HG03521 (cell line): Measurements from ENCODE around the gene TMTC4.
"Not testable (repeated sequence)": the region's sequence is repeated elsewhere in the genome, so short reads cannot be mapped to it uniquely, and the experiment has no call there.

ENCODE experiments used
- ATAC-seq: cut with Tn5 transposase; IDR thresholded peaks from one replicate; pipeline ENCODE4 v1.9.1; 2021; ENCODE audit warnings: mild to moderate bottlenecking, moderate library complexity; ENCODE audit not compliant: unreplicated experiment

TMTC4 gene

DNA sequence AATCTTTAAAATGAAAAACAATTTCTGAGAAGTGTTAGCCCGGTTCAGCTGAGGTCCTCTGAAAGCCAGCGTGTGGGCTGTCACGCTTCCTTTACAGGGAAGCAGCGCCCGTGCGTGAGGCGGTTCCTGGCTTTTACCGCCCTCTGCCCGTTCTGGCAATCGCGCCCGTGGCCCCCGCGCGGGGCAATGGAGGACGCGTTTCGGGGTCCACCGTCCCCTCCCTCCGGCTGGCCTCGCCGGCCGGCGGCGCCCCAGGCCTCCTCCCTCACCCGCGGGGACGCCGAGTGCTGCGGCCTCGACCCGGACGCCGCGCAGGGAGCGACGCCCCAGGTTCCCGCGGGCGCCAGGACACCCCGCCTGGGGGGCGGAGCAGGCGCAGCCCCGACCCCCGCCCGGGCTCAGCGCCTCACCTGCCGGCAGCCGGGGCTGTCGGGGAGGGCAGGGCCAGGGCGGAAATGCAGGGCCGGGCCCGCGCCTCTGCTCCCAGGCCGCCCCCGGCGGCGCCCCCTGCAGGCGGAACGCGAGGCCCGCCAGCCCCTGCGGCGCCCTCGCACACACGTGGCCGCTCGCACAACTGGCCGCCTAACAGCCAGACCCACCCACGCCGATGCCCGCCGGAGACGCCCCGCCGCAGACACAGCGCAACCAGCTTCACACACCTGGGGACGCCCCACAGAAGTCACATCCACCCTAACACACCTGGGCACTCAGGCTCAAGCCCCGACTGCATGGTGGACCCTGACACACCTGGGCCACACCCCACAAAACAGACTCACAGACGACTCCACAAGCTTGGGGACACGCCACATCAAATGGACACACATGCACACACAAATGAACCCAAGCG is 86.0 kb downstream of the TMTC4 start, which contains the start of gene GGACT:
TSS of gene GGACT (minus strand) at position 459 of the 847 bp plus-strand sequence. CDS start 56,198 bp downstream, outside the sequence.
- ATAC-seq, result peak; percentile 98

DNA sequence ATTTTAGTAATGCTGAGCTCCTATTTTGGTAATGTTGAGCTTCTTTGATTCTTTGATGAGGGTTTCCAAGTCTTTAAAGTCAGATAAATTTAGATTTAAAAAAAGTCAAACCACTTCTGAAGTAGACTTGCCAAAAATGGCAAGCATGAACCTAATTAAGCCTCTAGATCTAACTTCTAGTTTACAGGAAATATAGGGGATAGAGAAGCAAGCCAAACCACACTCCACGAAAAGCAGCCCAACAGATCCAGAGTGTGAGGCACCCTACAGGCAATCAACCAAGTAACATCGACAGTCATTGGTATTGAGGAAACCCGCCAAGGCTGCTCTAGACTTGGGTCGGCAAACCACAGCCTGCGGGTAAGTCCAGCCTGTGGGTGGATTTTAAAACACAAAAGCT is 89.7 kb downstream of the TMTC4 start:
- no peak for ATAC-seq

DNA sequence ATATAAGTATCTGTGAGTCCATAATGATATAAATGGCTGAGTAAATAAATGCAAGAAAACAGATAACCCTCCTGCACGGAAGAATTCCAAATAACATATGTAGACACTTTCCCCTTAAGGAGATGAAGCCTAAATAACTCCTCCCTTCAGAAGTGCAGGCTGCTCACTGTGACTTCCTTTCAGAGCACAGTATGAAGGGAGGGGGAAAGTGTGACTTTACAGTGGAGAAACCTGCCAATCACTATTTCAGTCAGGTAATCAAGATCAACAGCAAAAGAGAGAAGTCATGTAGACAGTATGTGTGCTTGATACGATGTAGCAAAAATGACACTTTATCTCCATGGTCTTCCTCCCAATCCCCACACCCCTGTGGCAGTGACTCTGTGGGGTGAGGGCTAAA is 93.1 kb downstream of the TMTC4 start:
- ATAC-seq, result no peak

DNA sequence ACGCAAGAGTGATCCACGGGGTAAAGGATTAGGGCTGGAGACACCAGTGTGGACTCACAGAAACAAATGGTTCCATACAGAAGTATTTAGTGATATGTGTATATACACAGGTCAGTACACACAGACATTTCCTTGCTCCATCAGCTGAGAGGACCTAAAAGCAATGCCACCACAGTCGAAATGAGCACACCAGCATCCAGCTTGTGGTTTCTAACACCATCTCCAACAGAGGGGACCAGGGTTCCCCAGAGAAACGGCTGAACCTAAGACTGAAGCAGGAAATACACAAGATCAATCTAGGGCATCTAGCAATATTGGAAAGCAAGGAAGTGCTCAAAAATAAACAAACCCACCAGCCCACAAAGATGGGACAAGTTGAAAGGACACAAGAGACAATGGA is 93.6 kb downstream of the TMTC4 start:
- ATAC-seq, result no peak

DNA sequence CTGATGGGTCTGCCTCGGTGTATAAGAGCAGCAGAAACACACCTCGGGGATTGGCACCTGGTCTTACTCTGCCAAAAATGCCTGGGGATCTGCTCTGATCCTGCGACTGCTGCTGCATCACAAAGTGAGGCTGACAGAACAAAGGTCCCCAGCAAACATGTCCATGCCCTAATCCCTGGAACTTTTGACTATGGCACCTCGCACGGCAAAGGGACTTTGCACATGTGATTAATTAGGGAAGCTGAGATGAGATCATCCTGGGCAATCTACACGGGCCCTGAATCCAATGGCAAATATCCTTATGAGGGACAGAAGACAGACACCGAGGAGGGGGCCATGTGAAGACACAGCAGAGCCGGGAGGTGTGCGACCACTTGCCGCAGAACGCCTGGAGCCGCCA is 94.5 kb downstream of the TMTC4 start:
- no peak for ATAC-seq

DNA sequence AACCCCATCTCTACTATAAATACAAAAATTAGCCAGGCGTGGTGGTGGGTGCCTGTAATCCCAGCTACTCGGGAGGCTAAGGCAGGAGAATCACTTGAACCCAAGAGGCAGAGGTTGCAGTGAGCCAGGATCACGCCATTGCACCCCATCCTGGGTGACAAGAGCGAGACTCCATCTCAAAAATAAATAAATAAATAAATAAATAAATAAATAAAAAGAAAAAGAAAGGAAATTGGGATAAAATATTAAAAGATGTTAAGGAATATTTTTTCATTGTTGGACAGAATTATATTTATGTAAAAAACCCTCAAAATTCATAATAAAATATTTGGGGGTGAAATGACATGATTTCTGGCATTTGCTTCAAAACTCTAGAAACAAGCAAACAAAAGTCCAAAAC is 97.4 kb downstream of the TMTC4 start:
- ATAC-seq, result not testable (repeated sequence)

DNA sequence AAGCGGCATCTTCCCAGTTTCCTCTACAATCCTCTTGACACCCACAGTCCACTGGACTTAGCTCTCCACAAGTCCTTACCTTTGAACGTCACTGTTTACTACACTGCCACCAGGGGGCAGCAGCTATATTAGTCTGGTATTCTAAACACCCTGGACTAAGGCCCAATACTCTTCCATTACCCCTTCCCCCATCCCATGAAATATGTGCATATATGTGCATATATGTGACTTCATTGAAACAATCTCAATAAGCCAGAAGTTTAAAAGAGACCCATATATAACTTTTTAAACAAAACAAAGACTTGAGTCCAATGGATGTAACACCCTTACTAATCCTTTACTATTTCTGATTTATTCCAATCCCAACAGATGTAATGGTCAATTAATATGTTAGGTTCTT is 101.5 kb downstream of the TMTC4 start:
- ATAC-seq, result peak; percentile 91

DNA sequence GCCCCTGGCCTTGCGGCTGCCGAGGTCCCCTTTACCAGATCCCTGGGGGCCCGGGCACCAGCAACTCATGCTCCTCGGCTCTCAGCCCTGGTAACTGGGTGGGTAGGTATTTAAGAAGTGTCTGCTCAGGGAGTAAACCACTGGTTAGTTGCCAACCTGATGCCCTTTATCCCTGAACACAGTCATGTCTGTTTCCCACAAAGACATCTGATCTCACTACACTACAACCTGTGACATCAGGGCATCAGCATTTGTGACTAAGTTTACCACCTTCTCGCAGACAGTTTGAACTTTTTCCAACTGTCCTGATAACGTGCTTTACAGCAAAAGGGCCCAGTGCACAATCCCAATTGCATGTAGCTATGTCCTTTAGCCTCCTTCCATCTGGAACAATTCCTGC is 108.1 kb downstream of the TMTC4 start:
- no peak for ATAC-seq

DNA sequence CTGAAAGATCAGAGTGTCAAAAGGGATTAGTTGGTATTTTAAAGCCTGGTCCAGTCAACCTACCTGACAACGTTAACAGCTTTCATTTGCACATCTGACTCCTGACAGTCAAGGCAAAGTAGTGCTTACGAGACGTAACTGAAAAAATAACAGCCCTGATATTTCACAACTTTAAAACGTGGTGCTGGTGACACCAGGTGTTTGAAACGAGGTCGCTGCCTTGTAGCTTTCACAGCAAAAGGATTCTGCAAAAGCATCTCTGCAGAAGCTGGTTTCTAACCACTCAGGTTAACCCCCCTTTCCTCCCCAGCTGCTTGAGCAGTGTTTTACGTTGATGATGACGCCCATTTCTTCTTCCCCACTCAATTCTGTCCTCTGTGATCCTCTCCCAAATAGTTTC is 109.3 kb downstream of the TMTC4 start:
- ATAC-seq, result no peak

DNA sequence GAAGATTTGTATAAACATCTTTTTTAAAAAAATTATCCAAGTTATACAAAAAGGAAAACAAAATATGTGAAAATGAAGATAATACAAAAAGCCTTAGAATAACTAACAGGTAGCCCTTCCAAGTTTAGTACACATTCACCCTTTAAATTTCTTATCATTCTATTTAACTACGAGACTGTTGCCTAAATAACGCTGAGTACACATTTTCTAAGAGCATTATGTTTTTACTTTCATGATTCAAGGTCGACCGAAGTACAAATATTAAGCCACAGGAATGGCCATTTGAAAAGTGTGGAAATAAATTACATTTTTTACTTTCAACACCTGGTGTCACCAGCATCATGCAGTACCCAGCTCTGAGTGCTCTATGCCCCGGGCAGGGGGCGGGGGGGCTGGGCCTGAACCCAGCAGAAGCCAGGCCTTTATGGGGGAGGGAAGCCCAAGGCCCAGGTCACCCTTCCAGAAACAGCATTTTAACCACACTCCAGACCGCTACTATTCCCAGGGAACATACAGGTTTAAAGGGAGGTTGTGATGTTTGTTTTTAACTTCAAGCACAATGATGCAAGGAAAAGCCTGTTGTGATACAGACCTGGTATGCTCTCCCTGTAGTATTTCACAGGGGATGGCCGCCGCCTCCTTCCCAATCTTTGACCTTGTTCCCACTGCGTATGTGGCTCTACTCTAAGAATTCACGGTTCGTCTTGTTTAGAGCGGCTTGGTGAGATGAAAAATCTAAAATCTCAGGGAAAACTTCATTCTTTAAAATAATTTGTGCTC is 110.0 kb downstream of the TMTC4 start:
- ATAC-seq, result no peak

DNA sequence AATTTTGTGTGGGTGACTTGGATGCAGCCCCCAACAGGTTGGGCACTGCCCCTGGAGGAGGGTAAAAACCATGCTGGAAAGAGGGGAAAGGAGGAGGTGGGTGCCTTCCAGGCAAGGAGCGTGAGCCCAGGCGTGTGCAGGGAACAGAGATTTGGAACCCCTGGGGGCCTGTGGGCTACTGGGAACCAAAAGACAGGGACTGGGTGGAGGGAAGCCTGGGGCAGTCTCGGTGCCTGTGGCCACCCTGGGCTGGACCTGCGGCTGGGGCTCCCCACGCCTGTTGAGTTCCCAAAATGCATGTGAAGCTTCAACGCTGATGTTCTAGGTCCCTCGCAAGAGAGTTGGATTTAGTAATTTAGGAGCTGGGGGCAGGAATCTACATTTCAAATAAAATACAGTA is 110.8 kb downstream of the TMTC4 start:
- ATAC-seq, result no peak

DNA sequence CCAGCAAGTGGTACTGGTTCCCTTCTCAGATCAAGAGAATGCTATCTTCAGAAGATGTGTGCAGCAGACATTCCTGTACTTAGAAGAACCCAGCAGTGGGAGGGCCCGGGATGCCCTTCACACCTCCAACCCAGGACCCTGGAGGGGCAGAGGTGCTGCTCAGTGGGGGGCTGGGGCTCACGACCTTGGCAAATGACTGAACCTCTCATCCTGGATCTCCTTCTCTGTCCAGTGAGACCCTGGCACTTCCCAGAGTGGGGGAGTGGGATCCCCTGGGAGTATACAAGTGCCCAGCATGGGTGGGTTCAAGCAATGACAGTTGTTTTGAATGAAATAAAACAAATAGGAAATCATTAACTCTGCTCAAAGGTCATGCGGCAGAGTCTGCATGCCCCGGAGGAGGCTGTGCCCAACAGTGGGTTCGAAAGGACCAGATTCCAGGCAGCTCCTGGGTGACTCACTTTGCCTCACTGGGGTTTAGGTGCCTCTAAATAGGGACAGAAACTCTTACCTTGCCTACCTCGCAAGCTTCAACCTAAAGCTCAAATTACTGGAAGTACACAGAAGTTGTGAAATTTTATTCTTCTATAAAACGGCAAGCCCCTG is 112.9 kb downstream of the TMTC4 start:
- ATAC-seq, result no peak

DNA sequence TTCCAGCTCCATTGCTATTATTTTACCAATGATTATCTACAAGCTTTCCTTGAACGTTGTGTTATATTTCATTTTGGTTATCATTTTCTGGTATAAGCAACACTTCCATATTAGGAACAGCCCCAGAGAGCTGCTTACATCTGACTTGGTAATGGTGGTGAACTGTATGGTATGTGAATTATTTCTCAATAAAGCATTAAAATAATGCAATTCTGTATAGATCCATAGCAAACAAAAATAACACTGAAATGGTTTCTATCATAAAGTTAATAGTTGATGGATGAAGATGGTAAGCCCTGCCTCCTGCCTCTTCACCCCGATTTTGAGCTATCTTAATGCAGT is 113.5 kb downstream of the TMTC4 start:
- no peak for ATAC-seq

DNA sequence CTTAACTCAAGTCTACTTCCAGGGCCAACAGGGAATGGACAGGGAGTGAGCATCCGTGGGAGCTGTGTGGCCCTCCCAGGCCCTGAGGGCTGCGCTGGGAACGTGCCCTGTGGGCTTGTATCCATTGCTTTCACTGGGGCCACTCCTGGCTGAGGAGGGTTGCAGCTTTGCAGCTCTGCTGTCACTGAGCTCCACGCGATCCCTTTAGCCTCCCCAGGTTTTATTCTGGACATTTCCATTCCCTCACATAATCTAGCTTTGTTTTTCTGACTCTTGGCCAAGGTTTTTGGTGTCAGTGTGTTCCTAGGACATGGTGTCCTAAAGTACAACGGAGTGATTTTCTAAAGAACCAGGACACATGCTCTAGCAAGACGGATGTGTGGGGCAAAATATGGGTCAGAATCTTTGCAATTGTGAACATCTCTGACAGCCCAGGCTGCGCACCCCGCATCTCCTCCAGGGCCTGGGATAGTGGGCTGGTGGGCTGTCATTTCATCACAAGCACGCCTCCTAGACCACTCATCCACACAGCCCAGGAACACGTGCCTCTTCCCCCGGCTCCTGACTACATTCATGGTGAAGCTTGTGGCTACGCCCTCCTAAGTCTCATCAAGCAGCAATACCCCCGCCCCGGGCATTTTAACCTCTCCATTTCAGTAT is 114.0 kb downstream of the TMTC4 start:
- no peak for ATAC-seq

DNA sequence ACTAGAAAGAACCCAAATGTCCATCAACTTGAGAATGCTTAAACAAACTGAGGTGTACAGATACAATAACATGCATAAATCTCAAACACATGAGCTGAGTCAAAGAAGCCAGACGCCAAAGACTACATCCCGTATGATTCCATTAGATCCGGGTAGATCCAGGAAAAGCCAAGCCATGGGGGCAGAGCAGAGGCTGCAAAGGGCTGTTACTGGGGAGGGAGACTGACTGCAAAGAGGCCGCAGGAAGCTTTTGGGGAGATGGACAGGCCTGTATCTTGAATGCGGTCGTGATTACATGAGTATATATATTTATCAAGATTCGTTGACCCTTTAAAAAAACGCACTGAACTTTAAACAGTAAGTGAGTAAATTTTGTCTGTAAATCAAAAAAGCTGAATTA is 114.7 kb downstream of the TMTC4 start:
- ATAC-seq, result no peak
